Nephron (organoid): ENCODE measurements around the gene TSPAN18.
A peak's percentile ranks its signal among the peaks of the same experiment; 100 is the strongest.

Experiments
- H3K27ac Mint-ChIP-seq, 3 experiments: 2 replicates each; pipeline ENCODE4 v1.8.0; 2020; ENCODE audit warnings: mixed read lengths in 3 of 3, mild to moderate bottlenecking in 2 of 3, moderate library complexity in 1 of 3
- H3K27me3 Mint-ChIP-seq: 2 replicates; pipeline ENCODE4 v1.8.0; 2021; ENCODE audit warnings: low read depth, mild to moderate bottlenecking, moderate library complexity, mixed read lengths
- H3K36me3 Mint-ChIP-seq: 2 replicates; pipeline ENCODE4 v1.8.0; 2020; ENCODE audit warnings: low read depth, mixed read lengths
- H3K4me1 Mint-ChIP-seq: 2 replicates; pipeline ENCODE4 v1.8.0; 2020; ENCODE audit warnings: mixed read lengths
- H3K4me3 Mint-ChIP-seq, 3 experiments: 2 replicates each; pipeline ENCODE4 v1.8.0; 2020; ENCODE audit warnings: mild to moderate bottlenecking in 3 of 3, mixed read lengths in 3 of 3, moderate library complexity in 2 of 3
- H3K9me3 Mint-ChIP-seq: 2 replicates; pipeline ENCODE4 v1.8.0; 2020; ENCODE audit warnings: mixed read lengths
- CTCF ChIP-seq, 3 experiments: fragments of 200-600 bp; sonication (generic); IDR thresholded peaks; one replicate each; pipeline ENCODE4 v1.5.0; 2021; ENCODE audit warnings: antibody characterized with exemption in 3 of 3; ENCODE audit not compliant: unreplicated experiment in 3 of 3

Gene TSPAN18

GRCh38 chr11:44782478-44782877, 55.7 kb downstream of the TSPAN18 start:
- H3K9me3 Mint-ChIP-seq = no peaks in the 10 kb centered on the region
- no peak overlapping the region for H3K27ac Mint-ChIP-seq
- peaks cover 10% of the 10 kb centered on the region for H3K27me3 Mint-ChIP-seq
- peaks cover 71% of the 10 kb centered on the region for H3K4me1 Mint-ChIP-seq
- peaks cover 6% of the 10 kb centered on the region for H3K36me3 Mint-ChIP-seq
- no peak for TF ChIP-seq CTCF (IDR thresholded peaks at IDR 0.05; ENCODE audit: unreplicated experiment in 3 of 3)
- no peak overlapping the region for H3K4me3 Mint-ChIP-seq

- H3K27me3 Mint-ChIP-seq = peaks cover 10% of the 10 kb centered on the region
- peaks cover 69% of the 10 kb centered on the region for H3K4me1 Mint-ChIP-seq
- H3K9me3 Mint-ChIP-seq = no peaks in the 10 kb centered on the region
- TF ChIP-seq CTCF (IDR thresholded peaks at IDR 0.05; ENCODE audit: unreplicated experiment in 3 of 3) = no peak
- peaks cover 6% of the 10 kb centered on the region for H3K36me3 Mint-ChIP-seq
- peak overlapping the region; percentile 64 to 96 (median 81) for H3K27ac Mint-ChIP-seq
- no peak overlapping the region for H3K4me3 Mint-ChIP-seq
Observed at GRCh38 chr11:44784436-44784760, 57.6 kb downstream of the TSPAN18 start.

GRCh38 chr11:44784851-44785250, 58.1 kb downstream of the TSPAN18 start:
- Mint-ChIP-seq H3K27me3 (peaks cover 10% of the 10 kb centered on the region), H3K27ac (peak overlapping the region; percentile 81 to 96 (median 85)), H3K4me1 (peaks cover 69% of the 10 kb centered on the region), H3K9me3 (no peaks in the 10 kb centered on the region), H3K36me3 (peaks cover 2% of the 10 kb centered on the region), H3K4me3 (peak overlapping the region in 1 of 3 experiments; percentile 30)
- TF ChIP-seq CTCF (IDR thresholded peaks at IDR 0.05; ENCODE audit: unreplicated experiment in 3 of 3) = no peak

- Mint-ChIP-seq H3K27ac (peak overlapping the region; percentile 81 to 96 (median 85)), H3K4me3 (no peak overlapping the region), H3K27me3 (peaks cover 15% of the 10 kb centered on the region), H3K4me1 (peaks cover 63% of the 10 kb centered on the region), H3K9me3 (no peaks in the 10 kb centered on the region), H3K36me3 (no peaks in the 10 kb centered on the region)
- peak in 1 of 3 experiments; percentile 18 for TF ChIP-seq CTCF (IDR thresholded peaks at IDR 0.05; ENCODE audit: unreplicated experiment in 3 of 3)
Observed at GRCh38 chr11:44785856-44786607, 59.3 kb downstream of the TSPAN18 start.

- Mint-ChIP-seq H3K27me3 (peaks cover 11% of the 10 kb centered on the region), H3K27ac (peak overlapping the region in 2 of 3 experiments; percentile 16 to 35), H3K4me3 (no peak overlapping the region), H3K36me3 (no peaks in the 10 kb centered on the region), H3K4me1 (peaks cover 56% of the 10 kb centered on the region), H3K9me3 (no peaks in the 10 kb centered on the region)
- TF ChIP-seq CTCF (IDR thresholded peaks at IDR 0.05; ENCODE audit: unreplicated experiment in 3 of 3) = no peak
Observed at GRCh38 chr11:44787070-44787469, 60.3 kb downstream of the TSPAN18 start.

GRCh38 chr11:44787981-44788380, 61.2 kb downstream of the TSPAN18 start:
- no peak for TF ChIP-seq CTCF (IDR thresholded peaks at IDR 0.05; ENCODE audit: unreplicated experiment in 3 of 3)
- H3K27ac Mint-ChIP-seq = no peak overlapping the region

More at GRCh38 chr11:44787981-44788380, 61.2 kb downstream of the TSPAN18 start:
- Mint-ChIP-seq H3K36me3 (no peaks in the 10 kb centered on the region), H3K27me3 (peaks cover 18% of the 10 kb centered on the region), H3K4me3 (no peak overlapping the region), H3K4me1 (peaks cover 62% of the 10 kb centered on the region), H3K9me3 (no peaks in the 10 kb centered on the region)
